H1 (cell line): ENCODE measurements around the gene EMC7. TPM values are rescaled to one million over a fixed set of nuclear protein-coding genes. Genes with fewer than 3 reads are reported as not detected.

Experiments
- BACH1 ChIP-seq: IDR thresholded peaks from 2 replicates; pipeline ENCODE4 v1.6.1; 2012; ENCODE audit warnings: low read length, improper control_type of control experiment
- FOSL1 ChIP-seq: IDR thresholded peaks from 2 replicates; pipeline ENCODE4 v1.6.1; 2011; ENCODE audit warnings: mild to moderate bottlenecking, low read depth, low read length, moderate library complexity; ENCODE audit not compliant: insufficient read depth
- GTF2F1 ChIP-seq: IDR thresholded peaks from 2 replicates; pipeline ENCODE4 v1.6.1; 2012; ENCODE audit warnings: low read depth, low read length, improper control_type of control experiment, borderline replicate concordance
- JUND ChIP-seq: IDR thresholded peaks from 2 replicates; pipeline ENCODE4 v1.6.1; 2011; ENCODE audit warnings: mild to moderate bottlenecking, improper control_type of control experiment, low read length
- SUZ12 ChIP-seq: fragments of 200-600 bp; sonication (generic); IDR thresholded peaks from 2 replicates; pipeline ENCODE4 v1.6.1; 2012; ENCODE audit warnings: mild to moderate bottlenecking, inconsistent platforms, low read length, moderate library complexity, mixed read lengths
- polyA plus RNA-seq, 7 experiments: library from polyadenylated mRNA; depleted of rRNA in 3 of 7; stranded (reverse) in 5 of 7; unstranded in 2 of 7; fragments of >200 nt in 5 of 7; fragments of 200-250 nt in 2 of 7; gene quantifications; 1 replicate in 5 of 7; 2 replicates in 1 of 7; 4 replicates in 1 of 7; pipeline versions ENCODE4 v1.2.1 to v1.2.3, GENCODE V29; 2011 to 2013; ENCODE audit warnings: missing spikeins in 2 of 7, mixed read lengths in 2 of 7
- total RNA-seq: library from RNA; stranded (reverse); fragmentation: NEBNext Ultra II Directional; extraction: Animal tissue kit (Norgen Biotek cat#: 25700); gene quantifications from 2 replicates; pipeline ENCODE4 v1.2.1, GENCODE V29; 2021

The EMC7 gene
- total and polyA plus RNA-seq, 2 of the 8 experiments (the other 6 are each of a cell fraction or from before 2014, with no cell fraction given), result 29.0 to 39.0 TPM

DNA sequence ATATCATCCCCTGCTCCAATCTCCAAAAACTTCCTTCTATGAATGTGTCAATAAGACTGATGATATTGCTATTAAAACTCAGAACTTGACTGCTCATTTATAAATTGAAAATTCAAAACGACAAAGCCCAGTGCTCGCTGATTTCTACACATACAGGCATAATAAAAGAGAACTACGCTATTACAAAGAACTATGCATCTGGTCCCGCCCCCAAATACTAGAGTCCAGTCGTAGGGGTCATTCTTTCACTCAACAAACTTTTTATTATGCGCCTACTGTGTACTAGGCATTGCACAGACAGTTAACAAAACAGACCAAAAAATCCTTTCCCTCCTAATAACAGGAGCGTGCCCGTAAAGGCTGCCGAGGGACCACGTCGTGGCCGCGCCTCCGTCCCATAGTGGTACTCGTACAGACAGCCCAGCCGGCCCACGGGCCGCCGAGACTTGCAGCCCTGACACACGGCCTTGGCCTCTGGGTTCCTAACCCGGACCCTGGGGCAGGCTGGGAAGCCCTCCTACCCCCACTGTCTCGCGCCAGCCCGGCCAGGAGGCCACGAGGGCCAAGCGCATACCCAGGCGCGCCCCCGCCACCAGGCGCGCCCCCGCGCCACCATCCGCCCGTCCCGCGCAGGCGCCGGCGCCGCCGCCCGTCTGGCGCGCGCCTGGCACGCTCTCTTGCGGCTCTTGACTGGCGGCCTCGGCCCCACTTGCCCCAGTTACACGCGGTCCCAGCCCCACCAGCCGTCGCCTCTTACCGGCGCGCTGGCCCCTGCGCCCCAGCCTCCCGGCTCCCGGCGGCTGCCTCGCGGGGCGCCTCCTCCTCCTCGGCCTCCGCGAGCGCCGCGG, 63.4 kb downstream of the EMC7 start (continued):
- TF ChIP-seq FOSL1, result no peak
- TF ChIP-seq GTF2F1, result no peak
- no peak for TF ChIP-seq JUND
- no peak for TF ChIP-seq BACH1
- no peak for TF ChIP-seq SUZ12

Other genes with a start within 250 kb of the EMC7 start
- gene CHRM5, start 133.4 kb downstream of the EMC7 start, total RNA-seq, result not detected in 2 replicates
- gene CHRM5, start 133.4 kb downstream of the EMC7 start, polyA plus RNA-seq (2011; rRNA removed), result not detected in 2 replicates
- gene AVEN, start 62.7 kb downstream of the EMC7 start, total RNA-seq, result 14.6 and 17.0 TPM in 2 replicates
- gene AVEN, start 62.7 kb downstream of the EMC7 start, polyA plus RNA-seq (2011; rRNA removed), result 3.7 and 5.5 TPM in 2 replicates
- 0.76 and 0.99 TPM in 2 replicates for gene PGBD4, start 221 bp upstream of the EMC7 start, total RNA-seq
- 0.44 and 0.68 TPM in 2 replicates for gene PGBD4, start 221 bp upstream of the EMC7 start, polyA plus RNA-seq (2011; rRNA removed)
- gene KATNBL1, start 108.2 kb upstream of the EMC7 start, total RNA-seq, result 50.3 and 51.4 TPM in 2 replicates
- gene KATNBL1, start 108.2 kb upstream of the EMC7 start, polyA plus RNA-seq (2011; rRNA removed), result 9.4 and 14.2 TPM in 2 replicates
- gene EMC4, start 123.2 kb upstream of the EMC7 start, total RNA-seq, result 87.5 and 93.3 TPM in 2 replicates
- gene EMC4, start 123.2 kb upstream of the EMC7 start, polyA plus RNA-seq (2011; rRNA removed), result 70.3 and 89.9 TPM in 2 replicates
- gene SLC12A6, start 235.9 kb upstream of the EMC7 start, total RNA-seq, result 11.1 and 11.3 TPM in 2 replicates
- 8.3 and 9.2 TPM in 2 replicates for gene SLC12A6, start 235.9 kb upstream of the EMC7 start, polyA plus RNA-seq (2011; rRNA removed)
- 285 and 297 TPM in 2 replicates for gene NOP10, start 241.3 kb upstream of the EMC7 start, total RNA-seq
- 682 and 981 TPM in 2 replicates for gene NOP10, start 241.3 kb upstream of the EMC7 start, polyA plus RNA-seq (2011; rRNA removed)
- 0.60 and 0.61 TPM in 2 replicates for gene NUTM1, start 241.5 kb upstream of the EMC7 start, total RNA-seq
- gene NUTM1, start 241.5 kb upstream of the EMC7 start, polyA plus RNA-seq (2011; rRNA removed), result 0.39 and 0.50 TPM in 2 replicates